IMR-90 (cell line): ENCODE results near the gene TAT. TPM values are rescaled to one million over a fixed set of nuclear protein-coding genes. Genes with fewer than 3 reads are reported as not detected.

Source experiments
- ATAC-seq: fragments of 200-7000 bp; cut with Tn5 transposase; 2 replicates; pipeline ENCODE4 v1.9.1; 2020; ENCODE audit warnings: low read depth, mild to moderate bottlenecking, moderate library complexity
- BruUV-seq: library from RNA; stranded (reverse); fragments of 400-500 nt; replicated peaks from 2 replicates; lab custom pipeline; 2021; lab: Mats Ljungman, UMichigan
- CTCF ChIA-PET: fragments of 300-600 bp; formaldehyde crosslinking; extraction: SDS; loops from one replicate; lab custom pipeline; 2021; ENCODE audit warnings: antibody characterized with exemption; lab: Yijun Ruan, JAX
- POLR2A ChIA-PET: fragments of 300-600 bp; sonication (Branson Sonifier 250); formaldehyde crosslinking; loops from one replicate; lab custom pipeline; 2022; ENCODE audit warnings: antibody characterized with exemption; ENCODE audit not compliant: unreplicated experiment; lab: Charles Lee
- DNase-seq: peaks from one replicate; pipeline ENCODE4 v3.0.0; 2013
- H2AFZ ChIP-seq: replicated peaks from 2 replicates; pipeline ENCODE3; 2013; ENCODE audit warnings: low read length, mild to moderate bottlenecking; ENCODE audit not compliant: poor library complexity
- H2AK5ac ChIP-seq: 2 replicates; pipeline ENCODE4 v1.6.1; 2013; ENCODE audit warnings: low read depth, low read length, inconsistent platforms
- H2AK9ac ChIP-seq: replicated peaks from 2 replicates; pipeline ENCODE3; 2013; ENCODE audit warnings: mild to moderate bottlenecking, low read depth, low read length, moderate library complexity; ENCODE audit not compliant: poor library complexity
- H2BK120ac ChIP-seq: 2 replicates; pipeline ENCODE4 v1.6.1; 2013; ENCODE audit warnings: low read depth, low read length, inconsistent platforms
- H2BK15ac ChIP-seq: 3 replicates; pipeline ENCODE4 v1.6.1; 2013; ENCODE audit warnings: low read depth, low read length, inconsistent platforms
- H2BK20ac ChIP-seq: 2 replicates; pipeline ENCODE4 v1.6.1; 2013; ENCODE audit warnings: low read depth, mild to moderate bottlenecking, inconsistent platforms, low read length, moderate library complexity
- H2BK5ac ChIP-seq: 2 replicates; pipeline ENCODE4 v1.6.1; 2013; ENCODE audit warnings: mild to moderate bottlenecking, low read depth, low read length, inconsistent platforms; ENCODE audit not compliant: poor library complexity, severe bottlenecking
- H3K14ac ChIP-seq: replicated peaks from 2 replicates; pipeline ENCODE4 v1.6.1; 2013; ENCODE audit warnings: low read depth, low read length, inconsistent platforms
- H3K18ac ChIP-seq: 2 replicates; pipeline ENCODE4 v1.6.1; 2013; ENCODE audit warnings: low read depth, low read length, control low read depth
- H3K23ac ChIP-seq: 2 replicates; pipeline ENCODE4 v1.6.1; 2013; ENCODE audit warnings: low read depth, low read length, inconsistent platforms
- H3K27ac ChIP-seq: 2 replicates; pipeline ENCODE4 v1.5.1; 2013; ENCODE audit warnings: mild to moderate bottlenecking, control low read depth, low read length; ENCODE audit not compliant: insufficient read depth
- H3K27me3 ChIP-seq: 2 replicates; pipeline ENCODE4 v1.6.1; 2013; ENCODE audit warnings: low read length; ENCODE audit not compliant: control insufficient read depth, insufficient read depth
- H3K36me3 ChIP-seq: 2 replicates; pipeline ENCODE4 v1.6.1; 2013; ENCODE audit warnings: low read length, mixed read lengths; ENCODE audit not compliant: control insufficient read depth, insufficient read depth
- H3K4ac ChIP-seq: 2 replicates; pipeline ENCODE4 v1.6.1; 2013; ENCODE audit warnings: low read depth, low read length, inconsistent platforms
- H3K4me1 ChIP-seq: 2 replicates; pipeline ENCODE4 v1.6.1; 2013; ENCODE audit warnings: low read length, mixed read lengths; ENCODE audit not compliant: control insufficient read depth, insufficient read depth
- H3K4me2 ChIP-seq: 2 replicates; pipeline ENCODE4 v1.6.1; 2013; ENCODE audit warnings: low read depth, mild to moderate bottlenecking, control low read depth, low read length, moderate library complexity
- H3K4me3 ChIP-seq: 2 replicates; pipeline ENCODE4 v1.5.1; 2013; ENCODE audit warnings: low read depth, mild to moderate bottlenecking, control low read depth, low read length, moderate library complexity; ENCODE audit not compliant: insufficient read depth
- H3K56ac ChIP-seq: 2 replicates; pipeline ENCODE4 v1.6.1; 2013; ENCODE audit warnings: low read length, inconsistent platforms; ENCODE audit not compliant: insufficient read depth; ENCODE audit errors: extremely low read depth
- H3K79me1 ChIP-seq, 2 experiments: 2 replicates each; pipeline ENCODE4 v1.6.1; 2013; ENCODE audit warnings: low read length in 2 of 2, inconsistent platforms in 1 of 2, low read depth in 1 of 2
- H3K9ac ChIP-seq: 2 replicates; pipeline ENCODE4 v1.6.1; 2013; ENCODE audit warnings: low read depth, low read length, control low read depth
- H3K9me1 ChIP-seq: 2 replicates; pipeline ENCODE4 v1.6.1; 2013; ENCODE audit warnings: low read length, inconsistent platforms; ENCODE audit not compliant: insufficient read depth
- H3K9me3 ChIP-seq: 2 replicates; pipeline ENCODE4 v1.6.1; 2013; ENCODE audit warnings: low read length; ENCODE audit not compliant: control insufficient read depth, insufficient read depth
- H4K20me1 ChIP-seq: 2 replicates; pipeline ENCODE4 v1.6.1; 2013; ENCODE audit warnings: low read length, inconsistent platforms; ENCODE audit not compliant: insufficient read depth
- H4K5ac ChIP-seq: 2 replicates; pipeline ENCODE4 v1.6.1; 2013; ENCODE audit warnings: mild to moderate bottlenecking, low read depth, low read length, control low read depth
- H4K8ac ChIP-seq, 2 experiments: 2 replicates each; pipeline ENCODE4 v1.6.1; 2013; ENCODE audit warnings: low read depth in 2 of 2, low read length in 2 of 2, control low read depth in 1 of 2, inconsistent platforms in 1 of 2
- H4K91ac ChIP-seq: 2 replicates; pipeline ENCODE4 v1.6.1; 2013; ENCODE audit warnings: low read depth, low read length, inconsistent platforms; ENCODE audit not compliant: insufficient read depth
- BHLHE40 ChIP-seq: fragments of 150-350 bp; IDR thresholded peaks from 2 replicates; pipeline ENCODE4 v1.6.1; 2016; ENCODE audit warnings: mild to moderate bottlenecking, low read depth, low read length
- CEBPB ChIP-seq: IDR thresholded peaks from 2 replicates; pipeline ENCODE4 v1.6.1; 2012; ENCODE audit warnings: low read depth, low read length, improper control_type of control experiment
- CTCF ChIP-seq: conservative IDR thresholded peaks from 2 replicates; pipeline ENCODE4 v1.5.1; 2012; ENCODE audit warnings: mild to moderate bottlenecking, low read depth, low read length, improper control_type of control experiment
- ELK1 ChIP-seq: fragments of 150-350 bp; IDR thresholded peaks from 2 replicates; pipeline ENCODE4 v1.6.1; 2016; ENCODE audit warnings: low read depth, mild to moderate bottlenecking, low read length, moderate library complexity, borderline replicate concordance
- WGBS, 2 experiments: methylation state at CpG; one replicate each; pipeline versions ENCODE4 v1.1.5 to v1.1.7; 2013; ENCODE audit warnings: missing lambda C conversion rate in 2 of 2; ENCODE audit not compliant: insufficient read length in 1 of 2; ENCODE audit errors: extremely low coverage in 2 of 2; 5-methylcytosine and 5-hydroxymethylcytosine counted together
- dilution Hi-C: fragments of 300-500 bp; cut with HindIII; formaldehyde crosslinking; loops from one replicate; pipeline ENCODE4 v1.14.3; 2018; ENCODE audit warnings: low sequenced_read_pairs; ENCODE audit not compliant: unreplicated experiment
- in situ Hi-C: fragments of 300-500 bp; cut with MboI; formaldehyde crosslinking; loops from 3 replicates; pipeline ENCODE4 v1.14.3; 2019; ENCODE audit warnings: low sequenced_read_pairs, inconsistent platforms, mixed read lengths
- intact Hi-C: fragments of 100-400 bp; cut with micrococcal nuclease; formaldehyde crosslinking; loops from 2 replicates; pipeline ENCODE4 v1.10.0; 2022
- polyA plus RNA-seq, 3 experiments: library from polyadenylated mRNA; depleted of rRNA; stranded (reverse); fragments of >200 nt; gene quantifications; 2 replicates each; pipeline ENCODE4 v1.2.3, GENCODE V29; 2012; ENCODE audit warnings: low replicate concordance in 1 of 3
- total RNA-seq: library from RNA; depleted of rRNA; stranded (reverse); fragments of >200 nt; gene quantifications from 2 replicates; pipeline ENCODE4 v1.2.3, GENCODE V29; 2012

The TAT gene
- total and polyA plus RNA-seq, 2 of the 4 experiments (the other 2 are of a cell fraction): not detected

- no TSS peak for BruUV-seq
- H3K4me1 ChIP-seq: no peaks in the 10 kb centered on the region
- intact Hi-C loops (no loop called here), in situ Hi-C loops (no loop called here), dilution Hi-C loops (no loop called here)
- H2AFZ ChIP-seq: peak within 1 kb of the TSS; percentile 73
- no peak within 1 kb of the TSS for H4K8ac ChIP-seq
- no peak within 1 kb of the TSS for H2BK120ac ChIP-seq
- no peak within 1 kb of the TSS for H2AK9ac ChIP-seq
- TF ChIP-seq ELK1 (no peak), BHLHE40 (no peak), CEBPB (peak; percentile 13; the same call in 1 of the 2 replicates), CTCF (no peak)
- ATAC-seq (peak; percentile 95), DNase-seq (peak; percentile 57)
- no peak within 1 kb of the TSS for H3K9ac ChIP-seq
- no peaks in the 10 kb centered on the region; the same call in 1 of the 2 replicates for H3K27me3 ChIP-seq
- H3K56ac ChIP-seq: no peak within 1 kb of the TSS
- ChIA-PET CTCF (interaction anchor here (0.6 to 1.1 kb wide), 2 partner anchors 40 to 113 kb away, joined by 3 read pairs; no protein-coding TSS in a partner anchor), POLR2A (no interaction called here)
- no peak within 1 kb of the TSS for H3K4me3 ChIP-seq
- no peaks in the 10 kb centered on the region for H3K79me1 ChIP-seq
- no peak within 1 kb of the TSS for H3K23ac ChIP-seq
- H2BK15ac ChIP-seq: no peak within 1 kb of the TSS
- H2AK5ac ChIP-seq: no peak within 1 kb of the TSS
- WGBS, 2 experiments: 0% methylated on average over 5 of the region's 9 CpGs; no CpG with 5 or more reads in 1 of the 2 experiments
- no peak within 1 kb of the TSS for H3K27ac ChIP-seq
- no peaks in the 10 kb centered on the region for H3K36me3 ChIP-seq
- peak within 1 kb of the TSS; percentile 43; the same call in 1 of the 2 replicates for H3K4me2 ChIP-seq
- no peaks in the 10 kb centered on the region for H3K9me3 ChIP-seq
- H2BK20ac ChIP-seq: no peak within 1 kb of the TSS
- no peak within 1 kb of the TSS for H4K91ac ChIP-seq
- H3K9me1 ChIP-seq: no peaks in the 10 kb centered on the region
- H3K4ac ChIP-seq: no peak within 1 kb of the TSS
- no peak within 1 kb of the TSS for H3K18ac ChIP-seq
- H4K20me1 ChIP-seq: no peaks in the 10 kb centered on the region
- no peak within 1 kb of the TSS for H3K14ac ChIP-seq
- no peak within 1 kb of the TSS for H2BK5ac ChIP-seq
- H4K5ac ChIP-seq: no peak within 1 kb of the TSS
These were observed 50.7 kb downstream of the TAT start, which contains the start of gene CHST4 for GRCh38 chr16:71526111-71526631. TSS of gene CHST4 (plus strand) at chr16:71526426. CDS start at chr16:71536678, 10,252 bp downstream.
